GM12878 (cell line): Measurements from ENCODE around the gene LAYN. TPM values are rescaled to one million over a fixed set of nuclear protein-coding genes. Genes with fewer than 3 reads are reported as not detected.

Experiments
- ATAC-seq: fragments of 200-7000 bp; cut with Tn5 transposase; 3 replicates; pipeline ENCODE4 v1.9.1; 2020; ENCODE audit warnings: mild to moderate bottlenecking, moderate library complexity
- BruUV-seq: library from RNA; stranded (reverse); fragments of 400-500 nt; replicated peaks from 2 replicates; lab custom pipeline; 2021; lab: Mats Ljungman, UMichigan
- CTCF ChIA-PET: fragments of 300-600 bp; sonication (Branson Sonifier 250); formaldehyde crosslinking; extraction: SDS; loops from one replicate; lab custom pipeline; 2021; ENCODE audit warnings: inconsistent platforms; lab: Yijun Ruan, JAX
- POLR2A ChIA-PET: fragments of 350-600 bp; formaldehyde crosslinking; extraction: SDS; loops from one replicate; lab custom pipeline; 2021; ENCODE audit warnings: inconsistent platforms; lab: Charles Lee
- RAD21 ChIA-PET: fragments of 300-600 bp; sonication (Branson Sonifier 250); formaldehyde crosslinking; loops from one replicate; lab custom pipeline; 2023; ENCODE audit warnings: antibody characterized with exemption; ENCODE audit not compliant: unreplicated experiment; lab: Charles Lee
- SMC1A ChIA-PET: fragments of 300-600 bp; sonication (Branson Sonifier 250); formaldehyde crosslinking; loops from one replicate; lab custom pipeline; 2023; ENCODE audit not compliant: unreplicated experiment, uncharacterized antibody; lab: Charles Lee
- DNase-seq: peaks from one replicate; pipeline ENCODE4 v3.0.0-alpha.2; 2011; ENCODE audit warnings: low read depth, low spot score
- FAIRE-seq: peaks from 3 replicates; lab custom pipeline; 2011; peaks lifted over from hg19 to GRCh38; lab: Jason Lieb, UNC
- H2AFZ ChIP-seq: 2 replicates; pipeline ENCODE4 v1.6.0; 2011; ENCODE audit warnings: low read depth, low read length, control low read depth; ENCODE audit not compliant: control insufficient read depth
- H3K27ac ChIP-seq: 2 replicates; pipeline ENCODE4 v1.5.1; 2011; ENCODE audit warnings: control low read depth; ENCODE audit not compliant: control insufficient read depth, insufficient read depth
- H3K27me3 ChIP-seq, 2 experiments: replicated peaks in 1 of 2; 2 replicates each; pipeline versions ENCODE4 v1.6.0 to v1.6.1; 2011; ENCODE audit warnings: low read length in 1 of 2; ENCODE audit not compliant: control insufficient read depth in 2 of 2, insufficient read depth in 2 of 2
- H3K36me3 ChIP-seq, 2 experiments: 2 replicates each; pipeline ENCODE4 v1.5.1; 2011; ENCODE audit warnings: low read length in 1 of 2; ENCODE audit not compliant: control insufficient read depth in 2 of 2, insufficient read depth in 2 of 2
- H3K4me1 ChIP-seq: 2 replicates; pipeline ENCODE4 v1.6.1; 2011; ENCODE audit warnings: mild to moderate bottlenecking, low read length, moderate library complexity, mixed read lengths; ENCODE audit not compliant: control insufficient read depth, insufficient read depth
- H3K4me2 ChIP-seq: 2 replicates; pipeline ENCODE4 v1.6.0; 2011; ENCODE audit warnings: control low read depth; ENCODE audit not compliant: control insufficient read depth, insufficient read depth
- H3K4me3 ChIP-seq: fragments of 200-600 bp; sonication (generic); 2 replicates; pipeline ENCODE4 v1.5.1; 2016
- H3K79me2 ChIP-seq: 2 replicates; pipeline ENCODE4 v1.6.0; 2011; ENCODE audit warnings: low read length; ENCODE audit not compliant: control insufficient read depth, insufficient read depth
- H3K9ac ChIP-seq: 2 replicates; pipeline ENCODE4 v1.8.0; 2011; ENCODE audit warnings: low read length, control low read depth, mixed read lengths; ENCODE audit not compliant: control insufficient read depth, insufficient read depth
- H3K9me3 ChIP-seq: replicated peaks from 3 replicates; pipeline ENCODE4 v1.5.1; 2011; ENCODE audit warnings: mild to moderate bottlenecking, low read length; ENCODE audit not compliant: control insufficient read depth, insufficient read depth
- H4K20me1 ChIP-seq: 2 replicates; pipeline ENCODE4 v1.6.0; 2011; ENCODE audit not compliant: control insufficient read depth, insufficient read depth
- ATF7 ChIP-seq: fragments of 450-650 bp; IDR thresholded peaks from 2 replicates; pipeline ENCODE4 v1.6.1; 2016; ENCODE audit warnings: low read depth, mild to moderate bottlenecking
- BRCA1 ChIP-seq: IDR thresholded peaks from 2 replicates; pipeline ENCODE4 v1.6.1; 2011; ENCODE audit warnings: low read depth, low read length, improper control_type of control experiment
- CEBPZ ChIP-seq: fragments of 150-350 bp; IDR thresholded peaks from 2 replicates; pipeline ENCODE4 v1.6.1; 2016; ENCODE audit warnings: low read depth, low read length
- CREB1 ChIP-seq: IDR thresholded peaks from 2 replicates; pipeline ENCODE4 v1.6.1; 2012; ENCODE audit warnings: low read depth, mild to moderate bottlenecking, inconsistent platforms
- EED ChIP-seq: sonication (generic); IDR thresholded peaks from 2 replicates; pipeline ENCODE4 v1.6.1; 2016; ENCODE audit warnings: antibody characterized with exemption, low read depth
- GABPA ChIP-seq: IDR thresholded peaks from 2 replicates; pipeline ENCODE4 v1.6.1; 2014; ENCODE audit warnings: antibody characterized with exemption, low read depth, mild to moderate bottlenecking, inconsistent platforms
- HCFC1 ChIP-seq: fragments of 150-350 bp; IDR thresholded peaks from 2 replicates; pipeline ENCODE4 v1.6.1; 2014; ENCODE audit warnings: low read length
- NBN ChIP-seq: fragments of 450-650 bp; IDR thresholded peaks from 2 replicates; pipeline ENCODE4 v1.6.1; 2016
- NFIC ChIP-seq: IDR thresholded peaks from 2 replicates; pipeline ENCODE4 v1.6.1; 2012; ENCODE audit warnings: low read depth, mild to moderate bottlenecking, inconsistent platforms, low read length, moderate library complexity
- REST ChIP-seq: IDR thresholded peaks from 2 replicates; pipeline ENCODE4 v1.6.1; 2012; ENCODE audit warnings: mild to moderate bottlenecking, low read depth, low read length
- WRNIP1 ChIP-seq: IDR thresholded peaks from 2 replicates; pipeline ENCODE4 v1.6.1; 2011; ENCODE audit warnings: low read depth, low read length, improper control_type of control experiment, borderline replicate concordance
- ZNF622 ChIP-seq: fragments of 450-650 bp; IDR thresholded peaks from 2 replicates; pipeline ENCODE4 v1.6.1; 2017; ENCODE audit warnings: mild to moderate bottlenecking, inconsistent platforms
- WGBS: methylation state at CpG from one replicate; pipeline ENCODE4 v1.1.6; 2016; ENCODE audit warnings: low lambda C conversion rate; ENCODE audit not compliant: insufficient replicate concordance, insufficient coverage; ENCODE audit errors: missing lambda C conversion rate; 5-methylcytosine and 5-hydroxymethylcytosine counted together
- in situ Hi-C: fragments of 300-500 bp; cut with MboI; formaldehyde crosslinking; loops from 9 replicates; pipeline ENCODE4 v1.14.3; 2018; ENCODE audit warnings: mixed read lengths
- intact Hi-C: fragments of 100-400 bp; cut with micrococcal nuclease; formaldehyde crosslinking; loops from one replicate; pipeline ENCODE4 v1.14.2; 2022; ENCODE audit not compliant: unreplicated experiment
- polyA plus RNA-seq, 11 experiments: library from polyadenylated mRNA; depleted of rRNA in 4 of 11; unstranded in 6 of 11; stranded (reverse) in 5 of 11; fragments of >200 nt; fragmentation: Nextera tagmentation in 4 of 11; fragmentation: Illumina TruSeq in 1 of 11; extraction: Ambion mirVana in 4 of 11; extraction: Trizol in 1 of 11; gene quantifications; 1 replicate in 1 of 11; 2 replicates in 10 of 11; pipeline versions ENCODE4 v1.2.1 to v1.2.3, GENCODE V29; 2011 to 2016; ENCODE audit warnings: inconsistent platforms in 2 of 11, missing spikeins in 2 of 11, low read depth in 1 of 11
- total RNA-seq, 4 experiments: library from RNA; depleted of rRNA in 3 of 4; stranded (reverse); fragments of >200 nt in 3 of 4; fragmentation: Illumina TruSeq in 1 of 4; extraction: Trizol in 1 of 4; gene quantifications; 2 replicates each; pipeline versions ENCODE4 v1.2.1 to v1.2.3, GENCODE V29; 2013 to 2021
- TF ChIP-seq, protein P1 (sequence below): fragments of 450-650 bp; IDR thresholded peaks from 2 replicates; pipeline ENCODE4 v1.6.1; 2017; ENCODE audit warnings: mild to moderate bottlenecking

Gene LAYN
- total and polyA plus RNA-seq, 10 of the 15 experiments (the other 5 are each of a cell fraction or from before 2014, with no cell fraction given): 0.06 to 0.14 (median 0.10) TPM; not detected in 7

GRCh38 chr11:111531136-111531535 lies 9.4 kb upstream of the LAYN start (continued):
- TF ChIP-seq, protein P1, sequence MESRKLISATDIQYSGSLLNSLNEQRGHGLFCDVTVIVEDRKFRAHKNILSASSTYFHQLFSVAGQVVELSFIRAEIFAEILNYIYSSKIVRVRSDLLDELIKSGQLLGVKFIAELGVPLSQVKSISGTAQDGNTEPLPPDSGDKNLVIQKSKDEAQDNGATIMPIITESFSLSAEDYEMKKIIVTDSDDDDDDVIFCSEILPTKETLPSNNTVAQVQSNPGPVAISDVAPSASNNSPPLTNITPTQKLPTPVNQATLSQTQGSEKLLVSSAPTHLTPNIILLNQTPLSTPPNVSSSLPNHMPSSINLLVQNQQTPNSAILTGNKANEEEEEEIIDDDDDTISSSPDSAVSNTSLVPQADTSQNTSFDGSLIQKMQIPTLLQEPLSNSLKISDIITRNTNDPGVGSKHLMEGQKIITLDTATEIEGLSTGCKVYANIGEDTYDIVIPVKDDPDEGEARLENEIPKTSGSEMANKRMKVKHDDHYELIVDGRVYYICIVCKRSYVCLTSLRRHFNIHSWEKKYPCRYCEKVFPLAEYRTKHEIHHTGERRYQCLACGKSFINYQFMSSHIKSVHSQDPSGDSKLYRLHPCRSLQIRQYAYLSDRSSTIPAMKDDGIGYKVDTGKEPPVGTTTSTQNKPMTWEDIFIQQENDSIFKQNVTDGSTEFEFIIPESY: no peak
- TF ChIP-seq CREB1 (no peak), GABPA (no peak)

DNA sequence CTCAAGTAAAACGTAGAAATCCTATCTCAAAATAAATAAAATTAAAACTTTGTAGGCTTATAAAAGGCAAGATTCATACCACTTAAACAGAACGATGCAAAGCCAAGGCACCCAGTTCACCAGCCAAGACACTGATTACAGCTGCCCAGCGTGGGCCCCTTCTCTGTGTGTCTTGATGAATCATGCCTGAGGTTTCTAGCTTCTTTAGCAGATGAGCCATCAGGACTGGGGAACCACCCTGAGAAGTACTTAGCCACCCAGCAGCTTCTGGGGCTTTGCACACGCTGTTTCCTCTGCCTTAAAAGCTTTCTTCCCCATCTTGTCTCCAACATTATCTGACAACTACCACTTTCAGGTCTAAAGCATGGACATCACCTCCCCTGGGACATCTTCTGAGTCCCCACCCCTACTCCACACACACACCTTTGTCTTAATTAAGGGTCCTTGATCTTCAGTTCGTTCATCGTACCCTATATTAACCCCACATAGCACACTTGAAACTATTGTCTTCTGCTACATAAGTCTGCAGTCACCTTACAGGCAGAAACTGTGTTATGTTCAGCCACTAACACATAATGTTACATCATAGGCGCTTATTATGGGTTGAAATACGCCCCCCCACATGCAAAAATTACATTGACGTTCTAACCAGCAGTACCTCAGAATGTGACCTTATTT lies 8.7 kb upstream of the LAYN start:
- RAD21 ChIA-PET: interaction anchor here (1.2 to 1.9 kb wide), 3 partner anchors 11 to 81 kb away, joined by 3 to 4 read pairs (median 4); no protein-coding TSS in a partner anchor
- no peaks in the 10 kb centered on the region for H3K36me3 ChIP-seq
- H3K9me3 ChIP-seq: no peaks in the 10 kb centered on the region
- FAIRE-seq (no peak), ATAC-seq (peak; percentile 98), DNase-seq (peak; percentile 8)
- no peaks in the 10 kb centered on the region for H4K20me1 ChIP-seq
- POLR2A ChIA-PET: interaction anchor here (1.2 to 1.6 kb wide), 2 partner anchors 78 to 153 kb away, joined by 3 read pairs; partner anchors contain the start of gene POU2AF1
- CTCF ChIA-PET: interaction anchor here (0.6 to 1.5 kb wide), 3 partner anchors 11 to 245 kb away, joined by 3 to 5 read pairs (median 3); no protein-coding TSS in a partner anchor
- no peak overlapping the region for H2AFZ ChIP-seq
- intact Hi-C loops (no loop called here), in situ Hi-C loops (no loop called here)
- H3K4me2 ChIP-seq: no peak overlapping the region
- no peak overlapping the region for H3K9ac ChIP-seq
- no peak overlapping the region for H3K4me3 ChIP-seq
- H3K27ac ChIP-seq: no peak overlapping the region
- H3K27me3 ChIP-seq: peaks cover 0 to 6% of the 10 kb centered on the region in 2 experiments; a peak in 2 of 4 replicates
- no peaks in the 10 kb centered on the region for H3K79me2 ChIP-seq
- no peaks in the 10 kb centered on the region for H3K4me1 ChIP-seq
- no TSS peak for BruUV-seq
- SMC1A ChIA-PET: interaction anchor here (1.2 kb wide), 1 partner anchor 25 kb away, joined by 3 read pairs; no protein-coding TSS in a partner anchor
- WGBS: 12% methylated on average over 9 of the region's 9 CpGs
- TF ChIP-seq NFIC (no peak), ATF7 (0 out of 2 replicates have a peak, but pooled peaks have one; percentile 35), EED (no peak), HCFC1 (0 out of 2 replicates have a peak, but pooled peaks have one; percentile 8), CEBPZ (no peak), WRNIP1 (no peak), REST (no peak), NBN (no peak), BRCA1 (no peak), ZNF622 (no peak)
